Trophoblast cell (in vitro differentiated cells and primary cell): ENCODE results near the gene IL4I1.

Experiments
- DNase-seq, 2 donors: peaks; one replicate each; pipeline ENCODE4 v3.0.0-alpha.2; 2016
- H2AFZ ChIP-seq: 2 replicates; pipeline ENCODE4 v1.6.1; 2013; ENCODE audit warnings: low read length, moderate library complexity, mild to moderate bottlenecking; ENCODE audit not compliant: insufficient read depth, poor library complexity
- H2AK5ac ChIP-seq: 2 replicates; pipeline ENCODE4 v1.6.1; 2013; ENCODE audit warnings: mild to moderate bottlenecking, low read length
- H2BK120ac ChIP-seq: 2 replicates; pipeline ENCODE4 v1.6.1; 2013; ENCODE audit warnings: low read length, mild to moderate bottlenecking, moderate library complexity; ENCODE audit not compliant: insufficient read depth, poor library complexity
- H2BK12ac ChIP-seq: 2 replicates; pipeline ENCODE4 v1.6.1; 2013; ENCODE audit warnings: mild to moderate bottlenecking, low read length, moderate library complexity
- H2BK5ac ChIP-seq: 2 replicates; pipeline ENCODE4 v1.6.1; 2013; ENCODE audit warnings: low read length, low read depth, moderate library complexity, mild to moderate bottlenecking; ENCODE audit not compliant: poor library complexity
- H3K14ac ChIP-seq: 2 replicates; pipeline ENCODE4 v1.6.1; 2013; ENCODE audit warnings: mild to moderate bottlenecking, low read length
- H3K18ac ChIP-seq: 2 replicates; pipeline ENCODE4 v1.6.1; 2013; ENCODE audit warnings: mild to moderate bottlenecking, low read length
- H3K23ac ChIP-seq: 2 replicates; pipeline ENCODE4 v1.6.1; 2013; ENCODE audit warnings: low read length
- H3K27ac ChIP-seq: 2 replicates; pipeline ENCODE4 v1.5.1; 2013; ENCODE audit warnings: low read depth, mild to moderate bottlenecking, inconsistent platforms, low read length, moderate library complexity
- H3K27me3 ChIP-seq: 2 replicates; pipeline ENCODE4 v1.6.1; 2013; ENCODE audit warnings: inconsistent platforms, mild to moderate bottlenecking, low read length, moderate library complexity; ENCODE audit not compliant: insufficient read depth
- H3K36me3 ChIP-seq, 2 experiments: 1 replicate in 1 of 2; 2 replicates in 1 of 2; pipeline ENCODE4 v1.6.1; 2013; ENCODE audit warnings: low read length in 2 of 2, mild to moderate bottlenecking in 2 of 2, moderate library complexity in 1 of 2; ENCODE audit not compliant: insufficient read depth in 2 of 2, control insufficient read depth in 1 of 2
- H3K4ac ChIP-seq: 2 replicates; pipeline ENCODE4 v1.6.1; 2013; ENCODE audit warnings: low read depth, mild to moderate bottlenecking, low read length, moderate library complexity
- H3K4me1 ChIP-seq, 2 experiments: 1 replicate in 1 of 2; 2 replicates in 1 of 2; pipeline ENCODE4 v1.6.1; 2013; ENCODE audit warnings: low read length in 2 of 2, mild to moderate bottlenecking in 2 of 2, moderate library complexity in 1 of 2; ENCODE audit not compliant: insufficient read depth in 2 of 2, control insufficient read depth in 1 of 2
- H3K4me2 ChIP-seq: 2 replicates; pipeline ENCODE4 v1.6.1; 2013; ENCODE audit warnings: inconsistent platforms, mild to moderate bottlenecking, low read length, moderate library complexity
- H3K4me3 ChIP-seq: 2 replicates; pipeline ENCODE4 v1.5.1; 2013; ENCODE audit warnings: mild to moderate bottlenecking, low read depth, low read length, inconsistent platforms
- H3K79me1 ChIP-seq: one replicate; pipeline ENCODE4 v1.6.1; 2013; ENCODE audit warnings: low read length
- H3K79me2 ChIP-seq: 2 replicates; pipeline ENCODE4 v1.6.1; 2013; ENCODE audit warnings: low read length, mild to moderate bottlenecking; ENCODE audit not compliant: control insufficient read depth, insufficient read depth, poor library complexity
- H3K9ac ChIP-seq: 2 replicates; pipeline ENCODE4 v1.6.1; 2013; ENCODE audit warnings: mild to moderate bottlenecking, low read length
- H3K9me3 ChIP-seq: 2 replicates; pipeline ENCODE4 v1.6.1; 2013; ENCODE audit warnings: low read depth, mild to moderate bottlenecking, control low read depth, inconsistent platforms, low read length; ENCODE audit not compliant: insufficient read depth
- H4K12ac ChIP-seq: 2 replicates; pipeline ENCODE4 v1.6.1; 2013; ENCODE audit warnings: low read depth, mild to moderate bottlenecking, low read length, moderate library complexity
- H4K8ac ChIP-seq: 2 replicates; pipeline ENCODE4 v1.6.1; 2013; ENCODE audit warnings: low read depth, mild to moderate bottlenecking, low read length, moderate library complexity
- H4K91ac ChIP-seq: one replicate; pipeline ENCODE4 v1.6.1; 2013; ENCODE audit warnings: low read depth, mild to moderate bottlenecking, low read length, moderate library complexity
- WGBS: extraction: QIAGEN DNeasy Blood & Tissue Kit; methylation state at CpG from one replicate; pipeline ENCODE4 v1.1.7; 2013; ENCODE audit warnings: missing lambda C conversion rate; ENCODE audit not compliant: insufficient read length, insufficient coverage; ENCODE audit errors: extremely low coverage; 5-methylcytosine and 5-hydroxymethylcytosine counted together

Gene IL4I1

GRCh38 chr19:49933643-49934042, 37.0 kb upstream of the IL4I1 start:
- Histone ChIP-seq H2AK5ac (no peak overlapping the region), H3K79me2 (peaks cover 6% of the 10 kb centered on the region), H3K4me3 (no peak overlapping the region), H3K14ac (no peak overlapping the region), H3K4ac (no peak overlapping the region), H4K91ac (no peak overlapping the region), H3K27me3 (no peaks in the 10 kb centered on the region), H2BK5ac (no peak overlapping the region), H3K79me1 (peaks cover 11% of the 10 kb centered on the region), H3K4me2 (no peak overlapping the region), H3K9ac (no peak overlapping the region), H3K18ac (no peak overlapping the region), H3K4me1 (peaks cover 0 to 3% of the 10 kb centered on the region in 2 experiments), H2BK120ac (no peak overlapping the region), H4K8ac (no peak overlapping the region), H2AFZ (no peak overlapping the region), H3K36me3 (peaks cover 2 to 5% of the 10 kb centered on the region in 2 experiments), H3K23ac (no peak overlapping the region), H4K12ac (no peak overlapping the region), H3K9me3 (peaks cover 3% of the 10 kb centered on the region), H3K27ac (no peak overlapping the region), H2BK12ac (no peak overlapping the region)
- no peak for DNase-seq
- WGBS = no CpG with 5 or more reads among the region's 8 CpGs

- no peak overlapping the region for H4K12ac ChIP-seq
- no peak overlapping the region for H4K91ac ChIP-seq
- H3K9ac ChIP-seq = no peak overlapping the region
- H3K18ac ChIP-seq = no peak overlapping the region
- no peak overlapping the region for H4K8ac ChIP-seq
- H2AFZ ChIP-seq = no peak overlapping the region
- H3K9me3 ChIP-seq = peaks cover 3% of the 10 kb centered on the region
- H2BK5ac ChIP-seq = no peak overlapping the region
- H3K79me1 ChIP-seq = peaks cover 11% of the 10 kb centered on the region
- no peak overlapping the region for H3K4ac ChIP-seq
- no peak overlapping the region for H3K27ac ChIP-seq
- no peak overlapping the region for H2BK12ac ChIP-seq
- no peak overlapping the region for H2BK120ac ChIP-seq
- H3K4me2 ChIP-seq = no peak overlapping the region
- peaks cover 4 to 8% of the 10 kb centered on the region in 2 experiments for H3K36me3 ChIP-seq
- no peak overlapping the region for H2AK5ac ChIP-seq
- DNase-seq = no peak
- no peak overlapping the region for H3K23ac ChIP-seq
- H3K4me3 ChIP-seq = no peak overlapping the region
- no CpG with 5 or more reads among the region's 25 CpGs for WGBS
- H3K14ac ChIP-seq = no peak overlapping the region
- no peaks in the 10 kb centered on the region for H3K27me3 ChIP-seq
- peaks cover 12% of the 10 kb centered on the region for H3K79me2 ChIP-seq
- H3K4me1 ChIP-seq = peaks cover 3 to 4% of the 10 kb centered on the region in 2 experiments
Measured at GRCh38 chr19:49932731-49933131, 36.0 kb upstream of the IL4I1 start.

- H4K91ac ChIP-seq = no peak overlapping the region
- H3K36me3 ChIP-seq = peaks cover 10 to 13% of the 10 kb centered on the region in 2 experiments
- no peak overlapping the region for H3K23ac ChIP-seq
- no peak overlapping the region for H3K4me2 ChIP-seq
- H4K12ac ChIP-seq = no peak overlapping the region
- peaks cover 15% of the 10 kb centered on the region for H3K79me2 ChIP-seq
- peaks cover 6 to 8% of the 10 kb centered on the region in 2 experiments for H3K4me1 ChIP-seq
- 100% methylated on average over 1 of the region's 5 CpGs for WGBS
- no peak overlapping the region for H3K4ac ChIP-seq
- H3K27ac ChIP-seq = no peak overlapping the region
- no peak overlapping the region for H3K9ac ChIP-seq
- H2AK5ac ChIP-seq = no peak overlapping the region
- H2BK120ac ChIP-seq = no peak overlapping the region
- no peaks in the 10 kb centered on the region for H3K27me3 ChIP-seq
- H3K4me3 ChIP-seq = no peak overlapping the region
- H2BK12ac ChIP-seq = no peak overlapping the region
- no peak overlapping the region for H4K8ac ChIP-seq
- H3K79me1 ChIP-seq = peaks cover 11% of the 10 kb centered on the region
- no peak overlapping the region for H2BK5ac ChIP-seq
- peaks cover 3% of the 10 kb centered on the region for H3K9me3 ChIP-seq
- H3K14ac ChIP-seq = no peak overlapping the region
- H3K18ac ChIP-seq = no peak overlapping the region
- H2AFZ ChIP-seq = no peak overlapping the region
- DNase-seq = peak; percentile 20 to 32
Measured at GRCh38 chr19:49932041-49932451, 35.4 kb upstream of the IL4I1 start.

GRCh38 chr19:49931293-49932040, 34.8 kb upstream of the IL4I1 start:
- Histone ChIP-seq H3K4me1 (peaks cover 6 to 8% of the 10 kb centered on the region in 2 experiments), H3K9me3 (peaks cover 3% of the 10 kb centered on the region), H2AK5ac (no peak overlapping the region), H4K91ac (no peak overlapping the region), H4K8ac (no peak overlapping the region), H2BK120ac (no peak overlapping the region), H3K27me3 (no peaks in the 10 kb centered on the region), H3K9ac (no peak overlapping the region), H3K36me3 (peaks cover 16 to 17% of the 10 kb centered on the region in 2 experiments), H3K23ac (no peak overlapping the region), H3K4ac (no peak overlapping the region), H3K27ac (no peak overlapping the region), H2AFZ (no peak overlapping the region), H3K79me1 (peaks cover 11% of the 10 kb centered on the region), H4K12ac (no peak overlapping the region), H3K18ac (no peak overlapping the region), H3K79me2 (peaks cover 15% of the 10 kb centered on the region), H3K14ac (no peak overlapping the region), H2BK12ac (no peak overlapping the region), H2BK5ac (no peak overlapping the region), H3K4me3 (no peak overlapping the region), H3K4me2 (no peak overlapping the region)
- no CpG with 5 or more reads among the region's 7 CpGs for WGBS
- no peak for DNase-seq
